Endodermal cell (in vitro differentiated cells): ENCODE measurements around the gene RASSF7. TPM values are rescaled to one million over a fixed set of nuclear protein-coding genes. Genes with fewer than 3 reads are reported as not detected.
A peak's percentile ranks its signal among the peaks of the same experiment; 100 is the strongest.

ENCODE experiments used
- DNase-seq: peaks from one replicate; pipeline ENCODE4 v3.0.0-alpha.2; 2017
- H3K27ac ChIP-seq: 2 replicates; pipeline ENCODE4 v1.5.1; 2013; ENCODE audit warnings: mild to moderate bottlenecking, low read depth, low read length, moderate library complexity
- H3K27me3 ChIP-seq: 2 replicates; pipeline ENCODE4 v1.6.1; 2013; ENCODE audit warnings: mild to moderate bottlenecking, low read length, moderate library complexity; ENCODE audit not compliant: insufficient read depth, control insufficient read depth, poor library complexity, severe bottlenecking
- H3K36me3 ChIP-seq: 2 replicates; pipeline ENCODE4 v1.7.0; 2013; ENCODE audit warnings: mild to moderate bottlenecking, low read length, moderate library complexity; ENCODE audit not compliant: control insufficient read depth, insufficient read depth
- H3K4me1 ChIP-seq: one replicate; pipeline ENCODE4 v1.7.0; 2013; ENCODE audit warnings: low read length; ENCODE audit not compliant: control insufficient read depth, insufficient read depth
- H3K4me3 ChIP-seq: 2 replicates; pipeline ENCODE4 v1.5.1; 2013; ENCODE audit warnings: mild to moderate bottlenecking, low read length, moderate library complexity
- H3K9ac ChIP-seq: 2 replicates; pipeline ENCODE4 v1.6.1; 2013; ENCODE audit warnings: mild to moderate bottlenecking, low read length, moderate library complexity; ENCODE audit not compliant: poor library complexity, severe bottlenecking; ENCODE audit errors: extremely low read depth
- H3K9me3 ChIP-seq: 2 replicates; pipeline ENCODE4 v1.6.1; 2013; ENCODE audit warnings: mild to moderate bottlenecking, low read length, moderate library complexity; ENCODE audit not compliant: control insufficient read depth
- H3K27ac Mint-ChIP-seq: 2 replicates; pipeline ENCODE4 v1.8.0; 2020; ENCODE audit warnings: mixed read lengths
- H3K27me3 Mint-ChIP-seq: 2 replicates; pipeline ENCODE4 v1.8.0; 2021; ENCODE audit warnings: mild to moderate bottlenecking, mixed read lengths; ENCODE audit not compliant: insufficient read depth
- H3K36me3 Mint-ChIP-seq: 2 replicates; pipeline ENCODE4 v1.8.0; 2020; ENCODE audit warnings: low read depth, mixed read lengths
- H3K4me1 Mint-ChIP-seq: 2 replicates; pipeline ENCODE4 v1.8.0; 2020; ENCODE audit warnings: mixed read lengths
- H3K4me3 Mint-ChIP-seq: 2 replicates; pipeline ENCODE4 v1.8.0; 2020; ENCODE audit warnings: mild to moderate bottlenecking, moderate library complexity, mixed read lengths
- H3K9me3 Mint-ChIP-seq: 2 replicates; pipeline ENCODE4 v1.8.0; 2020; ENCODE audit warnings: mild to moderate bottlenecking, mixed read lengths
- CTCF ChIP-seq: fragments of 200-600 bp; sonication (generic); conservative IDR thresholded peaks from 2 replicates; pipeline ENCODE4 v1.5.0; 2021; ENCODE audit warnings: antibody characterized with exemption, mild to moderate bottlenecking
- WGBS, 2 experiments: methylation state at CpG; one replicate each; pipeline versions ENCODE4 v1.1.5 to v1.1.7; 2013; ENCODE audit warnings: missing lambda C conversion rate in 2 of 2, mixed read lengths in 1 of 2; ENCODE audit not compliant: insufficient coverage in 1 of 2, insufficient read length in 1 of 2; 5-methylcytosine and 5-hydroxymethylcytosine counted together
- total RNA-seq, 2 donors: library from RNA; stranded (reverse); fragmentation: NEBNext Ultra II Directional in 1 of 2; extraction: Animal tissue kit (Norgen Biotek cat#: 25700) in 1 of 2; gene quantifications; 2 replicates in 1 of 2; 3 replicates in 1 of 2; pipeline ENCODE4 v1.2.1, GENCODE V29; 2021

RASSF7 gene
- total RNA-seq, 2 donors from 2014 or later = 34.2 to 36.3 TPM

DNA sequence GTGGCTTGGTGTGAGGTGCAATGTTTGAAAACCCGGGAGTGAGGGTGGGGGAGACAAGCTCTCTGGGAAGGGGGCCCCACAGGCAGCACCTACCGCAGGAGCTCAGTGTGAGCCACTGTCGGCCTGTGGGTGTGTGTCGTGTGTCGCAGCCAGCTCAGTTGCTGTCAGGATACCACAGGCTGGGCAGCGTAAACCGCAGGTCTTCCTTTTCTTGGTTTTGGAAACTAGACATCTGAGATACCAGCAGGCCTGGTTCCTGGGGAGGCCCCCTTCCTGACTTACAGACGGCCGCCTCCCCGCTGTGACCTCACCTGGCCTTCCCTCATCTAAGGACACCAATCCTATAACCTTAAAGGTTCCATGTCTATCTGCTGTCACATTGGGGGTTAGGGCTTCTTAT, 35.6 kb downstream of the RASSF7 start:
- TF ChIP-seq CTCF = no peak
- Histone ChIP-seq H3K27me3 (no peaks in the 10 kb centered on the region), H3K4me1 (no peaks in the 10 kb centered on the region), H3K27ac (no peak overlapping the region), H3K36me3 (peaks cover 67% of the 10 kb centered on the region), H3K4me3 (no peak overlapping the region), H3K9ac (no peak overlapping the region), H3K9me3 (no peaks in the 10 kb centered on the region)
- Mint-ChIP-seq H3K4me3 (no peak overlapping the region), H3K27me3 (no peaks in the 10 kb centered on the region), H3K27ac (no peak overlapping the region), H3K36me3 (peaks cover 62% of the 10 kb centered on the region), H3K4me1 (no peaks in the 10 kb centered on the region), H3K9me3 (no peaks in the 10 kb centered on the region)
- DNase-seq = no peak
- 93 to 94% methylated on average over 7 to 10 of the region's 10 CpGs for WGBS, 2 experiments

- Mint-ChIP-seq H3K4me1 (no peaks in the 10 kb centered on the region), H3K36me3 (peaks cover 66% of the 10 kb centered on the region), H3K9me3 (no peaks in the 10 kb centered on the region), H3K27ac (peak overlapping the region; percentile 92), H3K4me3 (no peak overlapping the region), H3K27me3 (no peaks in the 10 kb centered on the region)
- peaks cover 73% of the 10 kb centered on the region for H3K36me3 ChIP-seq
- H3K4me3 ChIP-seq = no peak overlapping the region
- H3K27me3 ChIP-seq = no peaks in the 10 kb centered on the region
- peak; percentile 71 for TF ChIP-seq CTCF
- no peaks in the 10 kb centered on the region for H3K9me3 ChIP-seq
- DNase-seq = peak; percentile 86
- no peaks in the 10 kb centered on the region for H3K4me1 ChIP-seq
- no peak overlapping the region for H3K9ac ChIP-seq
- WGBS, 2 experiments = 83 to 95% methylated on average over 12 to 29 of the region's 29 CpGs
- no peak overlapping the region for H3K27ac ChIP-seq
Observed at GRCh38 chr11:597166-597725, 36.5 kb downstream of the RASSF7 start.

DNA sequence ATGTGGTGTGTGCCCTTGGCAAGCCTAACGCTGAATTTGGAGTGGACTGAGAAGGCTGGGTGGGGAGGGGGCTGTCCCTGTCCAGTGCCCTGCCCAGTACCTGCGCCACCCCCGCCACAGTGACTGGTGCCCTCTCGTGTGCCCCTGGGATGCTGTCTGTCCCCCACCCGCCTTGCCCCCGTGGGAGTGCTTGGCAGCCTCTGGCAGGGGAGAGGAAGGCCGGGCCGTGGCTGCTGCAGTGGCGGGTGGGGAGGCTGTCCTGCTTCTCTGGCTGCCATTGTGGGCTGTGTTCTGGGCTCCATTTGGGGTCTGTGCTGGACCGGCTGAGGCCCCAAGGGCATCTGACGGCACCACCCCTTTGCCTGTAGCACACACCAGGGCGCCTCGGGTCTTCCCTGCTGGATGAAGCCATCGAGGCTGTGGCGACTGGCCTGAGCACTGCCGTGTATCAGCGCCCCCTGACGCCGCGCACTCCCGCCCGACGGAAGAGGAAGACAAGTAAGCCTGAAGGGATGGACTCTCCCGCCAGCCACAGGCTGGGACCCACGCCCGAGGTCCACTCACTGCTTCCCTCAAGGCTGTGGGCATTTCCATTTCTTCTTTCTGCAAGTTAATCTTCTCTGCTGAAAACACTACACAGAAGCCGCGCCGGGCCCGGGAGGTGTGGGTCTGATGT, 37.4 kb downstream of the RASSF7 start:
- Histone ChIP-seq H3K27ac (no peak overlapping the region), H3K36me3 (peaks cover 74% of the 10 kb centered on the region), H3K4me1 (no peaks in the 10 kb centered on the region), H3K4me3 (no peak overlapping the region), H3K9ac (no peak overlapping the region), H3K9me3 (no peaks in the 10 kb centered on the region), H3K27me3 (no peaks in the 10 kb centered on the region)
- Mint-ChIP-seq H3K4me3 (no peak overlapping the region), H3K9me3 (no peaks in the 10 kb centered on the region), H3K4me1 (no peaks in the 10 kb centered on the region), H3K27ac (no peak overlapping the region), H3K36me3 (peaks cover 60% of the 10 kb centered on the region), H3K27me3 (no peaks in the 10 kb centered on the region)
- 93 to 95% methylated on average over 25 to 30 of the region's 30 CpGs for WGBS, 2 experiments
- no peak for TF ChIP-seq CTCF
- no peak for DNase-seq
